Measurements from ENCODE around the gene GLIPR1L2.

Gene GLIPR1L2

DNA sequence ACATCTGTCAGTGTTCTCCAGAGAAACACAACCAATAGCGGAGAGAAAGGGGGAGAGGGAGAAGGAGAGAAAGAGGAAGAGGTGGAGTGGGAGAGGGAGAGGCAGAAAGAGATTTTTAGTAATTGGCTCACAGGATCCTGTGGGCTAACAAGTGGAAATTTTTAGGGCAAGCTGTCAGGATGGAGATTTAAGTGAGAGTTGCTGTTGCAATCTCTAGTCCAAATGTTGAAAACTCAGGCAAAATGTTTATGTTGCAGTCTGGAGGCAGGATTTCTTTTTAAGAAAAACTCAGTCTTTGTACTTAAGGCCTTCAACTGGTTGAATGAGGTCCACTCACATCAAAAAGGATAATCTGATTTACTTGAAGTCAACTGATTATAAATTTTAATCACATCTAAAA, 12.5 kb upstream of the GLIPR1L2 start:
- H3K27me3 ChIP-seq (ENCODE audit: control insufficient read depth, insufficient read depth, low read length): no peaks in the 10 kb centered on the region
- H3K4me1 ChIP-seq (ENCODE audit: control insufficient read depth, insufficient read depth, low read length): no peaks in the 10 kb centered on the region
- H3K4me3 ChIP-seq (ENCODE audit: low read length): no peak overlapping the region
- no peaks in the 10 kb centered on the region for H3K9me3 ChIP-seq (replicated peaks; ENCODE audit: low read length)
- no peak overlapping the region for H3K4me2 ChIP-seq (ENCODE audit: low read length)
- H3K9ac ChIP-seq (ENCODE audit: low read depth, low read length): no peak overlapping the region
- H3K36me3 ChIP-seq (ENCODE audit: insufficient read depth, low read length): no peaks in the 10 kb centered on the region

DNA sequence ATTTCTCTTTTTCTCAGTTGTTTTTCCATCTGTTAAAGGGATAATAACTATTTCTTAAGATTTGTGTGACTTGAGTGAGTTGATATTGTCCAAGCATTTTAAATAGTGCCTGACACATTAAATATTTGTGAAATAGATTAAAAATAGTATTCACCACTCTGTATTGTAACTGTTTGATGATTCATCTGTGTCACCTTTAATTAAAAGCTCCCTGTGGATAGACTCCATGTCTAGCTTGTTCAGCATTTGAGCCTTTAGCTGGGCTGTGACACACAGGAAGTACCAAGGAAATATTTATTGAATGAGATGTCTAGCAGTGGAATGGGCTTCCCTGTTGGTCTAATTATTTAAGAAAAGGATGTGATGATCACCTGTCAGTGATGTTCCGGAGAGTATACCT, 1.8 kb upstream of the GLIPR1L2 start:
- H3K4me1 ChIP-seq (ENCODE audit: control insufficient read depth, insufficient read depth, low read length): peaks cover 26% of the 10 kb centered on the region
- H3K27me3 ChIP-seq (ENCODE audit: control insufficient read depth, insufficient read depth, low read length): no peaks in the 10 kb centered on the region
- H3K36me3 ChIP-seq (ENCODE audit: insufficient read depth, low read length): no peaks in the 10 kb centered on the region
- H3K9ac ChIP-seq (ENCODE audit: low read depth, low read length): no peak overlapping the region
- peak overlapping the region; percentile 89 for H3K4me2 ChIP-seq (ENCODE audit: low read length)
- H3K4me3 ChIP-seq (ENCODE audit: low read length): no peak overlapping the region
- no peaks in the 10 kb centered on the region for H3K9me3 ChIP-seq (replicated peaks; ENCODE audit: low read length)

DNA sequence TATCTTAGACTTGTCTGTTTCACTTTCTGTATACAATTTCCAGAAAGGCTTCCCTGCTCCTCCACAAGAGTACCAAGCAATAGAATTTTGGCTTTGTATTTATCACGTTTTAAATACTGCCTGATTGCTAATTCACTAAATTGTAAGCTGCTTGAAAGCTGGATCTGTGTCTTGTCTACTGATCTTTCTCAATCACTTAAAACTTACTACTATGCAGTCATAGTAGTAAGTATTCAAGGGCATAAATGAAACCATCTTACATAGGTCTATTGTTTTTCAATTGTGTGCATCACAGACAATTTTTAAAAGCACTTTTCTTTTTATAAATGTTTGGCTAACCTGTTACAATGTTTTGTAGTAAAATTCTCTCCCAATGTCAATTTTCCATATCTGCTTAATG, 1.2 kb upstream of the GLIPR1L2 start:
- Histone ChIP-seq H3K9ac (ENCODE audit: low read depth, low read length) (peak overlapping the region; percentile 48), H3K36me3 (ENCODE audit: insufficient read depth, low read length) (no peaks in the 10 kb centered on the region), H3K27me3 (ENCODE audit: control insufficient read depth, insufficient read depth, low read length) (no peaks in the 10 kb centered on the region), H3K4me3 (ENCODE audit: low read length) (peak overlapping the region; percentile 64), H3K9me3 (replicated peaks; ENCODE audit: low read length) (no peaks in the 10 kb centered on the region), H3K4me2 (ENCODE audit: low read length) (peak overlapping the region; percentile 89), H3K4me1 (ENCODE audit: control insufficient read depth, insufficient read depth, low read length) (peaks cover 26% of the 10 kb centered on the region)

DNA sequence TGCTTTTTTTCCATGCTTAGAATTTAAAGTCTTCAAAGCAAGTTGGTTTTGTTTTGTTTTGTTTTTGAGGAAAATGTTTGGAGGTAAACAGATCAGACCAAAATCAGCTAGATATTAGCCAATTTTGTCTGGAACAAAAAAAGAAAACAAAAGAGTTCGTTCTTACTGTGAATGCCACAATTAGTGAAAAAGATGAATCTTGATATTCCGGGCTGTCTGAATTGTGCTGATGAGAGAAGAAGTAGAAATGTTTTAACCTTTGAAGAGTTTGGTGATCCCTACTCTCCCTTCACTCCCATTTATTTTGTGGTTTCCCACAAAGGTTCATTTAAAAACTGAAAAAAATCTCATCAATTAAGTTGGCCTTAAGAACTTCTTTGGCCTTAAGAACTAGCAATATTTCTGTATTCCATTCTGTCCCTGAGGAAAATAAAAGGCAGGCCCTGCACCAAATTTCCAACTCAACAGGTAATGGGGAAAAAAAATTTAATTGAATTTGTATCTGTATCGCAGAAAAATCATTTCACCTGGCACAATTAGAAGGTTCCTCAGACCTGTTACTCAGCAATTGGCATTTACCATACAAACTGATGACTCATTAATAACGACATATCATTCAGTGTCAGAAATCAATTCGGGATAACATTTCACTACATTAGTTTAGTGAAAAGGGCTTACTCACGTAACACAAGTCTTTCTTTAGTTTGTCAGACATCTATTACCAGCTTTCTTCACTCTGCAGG, 562 bp upstream of the GLIPR1L2 start:
- no peaks in the 10 kb centered on the region for H3K36me3 ChIP-seq (ENCODE audit: insufficient read depth, low read length)
- H3K4me1 ChIP-seq (ENCODE audit: control insufficient read depth, insufficient read depth, low read length): peaks cover 26% of the 10 kb centered on the region
- H3K9ac ChIP-seq (ENCODE audit: low read depth, low read length): peak overlapping the region; percentile 48
- no peaks in the 10 kb centered on the region for H3K9me3 ChIP-seq (replicated peaks; ENCODE audit: low read length)
- H3K4me3 ChIP-seq (ENCODE audit: low read length): peak overlapping the region; percentile 64
- no peaks in the 10 kb centered on the region for H3K27me3 ChIP-seq (ENCODE audit: control insufficient read depth, insufficient read depth, low read length)
- H3K4me2 ChIP-seq (ENCODE audit: low read length): peak overlapping the region; percentile 89

DNA sequence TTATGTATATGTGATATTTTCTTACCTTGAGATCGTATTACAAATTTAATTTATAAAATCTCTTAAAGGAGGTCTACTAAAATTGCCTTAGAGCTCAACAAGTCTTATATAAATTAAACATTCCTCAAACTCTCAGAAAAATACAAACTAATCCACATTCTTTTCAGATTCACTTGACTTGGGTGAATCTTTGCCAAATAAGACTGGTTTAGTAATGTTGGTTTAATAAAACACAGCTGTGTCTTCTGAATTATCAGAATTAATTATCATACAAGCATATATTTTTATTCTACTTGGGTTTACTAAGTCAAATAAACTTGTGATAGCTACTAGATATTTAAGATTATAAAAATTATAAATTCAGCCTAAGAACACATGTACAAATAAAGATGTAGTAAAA, 13.3 kb downstream of the GLIPR1L2 start:
- no peak overlapping the region for H3K4me2 ChIP-seq (ENCODE audit: low read length)
- H3K4me1 ChIP-seq (ENCODE audit: control insufficient read depth, insufficient read depth, low read length): no peaks in the 10 kb centered on the region
- H3K4me3 ChIP-seq (ENCODE audit: low read length): no peak overlapping the region
- H3K27me3 ChIP-seq (ENCODE audit: control insufficient read depth, insufficient read depth, low read length): no peaks in the 10 kb centered on the region
- no peaks in the 10 kb centered on the region for H3K9me3 ChIP-seq (replicated peaks; ENCODE audit: low read length)
- H3K36me3 ChIP-seq (ENCODE audit: insufficient read depth, low read length): no peaks in the 10 kb centered on the region
- H3K9ac ChIP-seq (ENCODE audit: low read depth, low read length): no peak overlapping the region

DNA sequence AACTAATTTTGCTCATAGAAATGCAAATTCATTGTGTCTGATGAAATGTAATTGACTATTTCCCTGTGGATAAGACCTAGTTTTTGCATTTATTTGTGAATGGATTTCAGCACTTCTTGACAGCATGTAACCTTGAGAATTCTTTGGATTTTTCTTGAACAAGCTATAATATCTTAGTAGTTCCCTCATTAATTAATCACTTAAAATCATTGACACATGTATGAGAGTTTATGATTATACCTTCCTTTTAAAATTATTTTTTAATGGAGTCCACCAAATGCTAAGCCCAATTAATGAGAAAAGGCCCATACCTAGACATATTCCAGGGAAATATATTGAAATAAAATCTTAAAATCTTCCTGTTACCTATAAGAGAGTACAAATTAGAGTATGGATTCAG, 16.8 kb downstream of the GLIPR1L2 start:
- Histone ChIP-seq H3K36me3 (ENCODE audit: insufficient read depth, low read length) (no peaks in the 10 kb centered on the region), H3K9me3 (replicated peaks; ENCODE audit: low read length) (no peaks in the 10 kb centered on the region), H3K4me1 (ENCODE audit: control insufficient read depth, insufficient read depth, low read length) (no peaks in the 10 kb centered on the region), H3K27me3 (ENCODE audit: control insufficient read depth, insufficient read depth, low read length) (no peaks in the 10 kb centered on the region), H3K4me2 (ENCODE audit: low read length) (no peak overlapping the region), H3K9ac (ENCODE audit: low read depth, low read length) (no peak overlapping the region), H3K4me3 (ENCODE audit: low read length) (no peak overlapping the region)

DNA sequence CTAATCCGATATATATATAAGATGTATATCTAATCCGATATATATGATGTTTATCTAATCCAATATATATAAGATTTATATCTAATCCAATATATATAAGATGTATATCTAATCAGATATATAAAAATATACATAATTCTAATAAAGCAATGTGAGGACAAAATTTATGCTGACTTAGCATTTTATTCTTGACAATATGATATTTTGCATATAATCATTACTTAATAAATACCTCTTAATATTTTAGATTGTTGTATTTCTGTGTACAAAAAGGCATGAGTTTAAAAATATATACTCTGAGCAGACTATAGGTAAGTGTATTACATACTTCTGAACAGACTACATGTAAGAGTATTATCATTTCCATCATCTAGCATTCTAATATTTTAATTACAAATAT, 18.9 kb downstream of the GLIPR1L2 start:
- no peak overlapping the region for H3K9ac ChIP-seq (ENCODE audit: low read depth, low read length)
- H3K27me3 ChIP-seq (ENCODE audit: control insufficient read depth, insufficient read depth, low read length): no peaks in the 10 kb centered on the region
- no peak overlapping the region for H3K4me2 ChIP-seq (ENCODE audit: low read length)
- no peaks in the 10 kb centered on the region for H3K36me3 ChIP-seq (ENCODE audit: insufficient read depth, low read length)
- no peaks in the 10 kb centered on the region for H3K9me3 ChIP-seq (replicated peaks; ENCODE audit: low read length)
- no peaks in the 10 kb centered on the region for H3K4me1 ChIP-seq (ENCODE audit: control insufficient read depth, insufficient read depth, low read length)
- H3K4me3 ChIP-seq (ENCODE audit: low read length): no peak overlapping the region

DNA sequence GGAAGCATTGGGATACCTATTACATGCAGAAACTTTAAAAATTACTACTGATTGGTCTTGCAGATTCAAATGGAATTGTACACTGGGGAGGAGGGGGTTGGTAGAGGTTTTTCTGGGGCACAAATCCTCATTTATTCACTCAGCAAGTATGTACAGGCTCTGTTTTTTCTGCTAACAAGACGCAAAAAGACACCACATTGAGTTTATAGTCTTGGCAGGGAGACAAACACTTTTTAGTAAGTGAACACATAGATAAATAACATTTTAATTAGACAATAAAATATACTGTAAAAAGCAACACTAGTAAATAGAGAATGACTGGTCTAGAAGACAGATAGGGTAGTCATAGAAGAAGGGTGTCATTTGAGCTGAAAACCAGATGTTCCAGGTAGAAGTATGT, 23.8 kb downstream of the GLIPR1L2 start:
- Histone ChIP-seq H3K9me3 (replicated peaks; ENCODE audit: low read length) (no peaks in the 10 kb centered on the region), H3K4me3 (ENCODE audit: low read length) (no peak overlapping the region), H3K36me3 (ENCODE audit: insufficient read depth, low read length) (no peaks in the 10 kb centered on the region), H3K4me1 (ENCODE audit: control insufficient read depth, insufficient read depth, low read length) (no peaks in the 10 kb centered on the region), H3K4me2 (ENCODE audit: low read length) (no peak overlapping the region), H3K27me3 (ENCODE audit: control insufficient read depth, insufficient read depth, low read length) (no peaks in the 10 kb centered on the region), H3K9ac (ENCODE audit: low read depth, low read length) (no peak overlapping the region)

DNA sequence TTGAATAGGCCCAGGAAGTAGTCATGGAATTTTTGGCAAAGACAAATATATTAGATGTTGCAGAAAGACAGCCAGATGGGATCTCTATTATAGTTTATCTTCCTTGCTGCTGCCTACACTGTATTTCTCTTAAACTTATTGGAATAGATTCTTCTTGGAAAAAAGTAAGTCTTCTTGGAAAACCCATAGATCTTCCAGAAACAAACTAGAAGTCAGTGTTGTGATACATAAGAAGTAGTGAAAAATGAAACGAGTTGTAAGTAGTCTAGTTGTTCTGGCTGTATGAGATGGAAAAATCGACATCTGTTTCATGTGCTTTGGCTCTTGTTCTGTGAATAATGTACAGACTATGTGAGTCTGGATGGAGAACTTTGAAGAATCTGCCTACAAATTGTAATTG, 29.0 kb downstream of the GLIPR1L2 start:
- Histone ChIP-seq H3K9ac (ENCODE audit: low read depth, low read length) (no peak overlapping the region), H3K4me3 (ENCODE audit: low read length) (no peak overlapping the region), H3K9me3 (replicated peaks; ENCODE audit: low read length) (no peaks in the 10 kb centered on the region), H3K36me3 (ENCODE audit: insufficient read depth, low read length) (no peaks in the 10 kb centered on the region), H3K4me1 (ENCODE audit: control insufficient read depth, insufficient read depth, low read length) (no peaks in the 10 kb centered on the region), H3K4me2 (ENCODE audit: low read length) (no peak overlapping the region), H3K27me3 (ENCODE audit: control insufficient read depth, insufficient read depth, low read length) (no peaks in the 10 kb centered on the region)

DNA sequence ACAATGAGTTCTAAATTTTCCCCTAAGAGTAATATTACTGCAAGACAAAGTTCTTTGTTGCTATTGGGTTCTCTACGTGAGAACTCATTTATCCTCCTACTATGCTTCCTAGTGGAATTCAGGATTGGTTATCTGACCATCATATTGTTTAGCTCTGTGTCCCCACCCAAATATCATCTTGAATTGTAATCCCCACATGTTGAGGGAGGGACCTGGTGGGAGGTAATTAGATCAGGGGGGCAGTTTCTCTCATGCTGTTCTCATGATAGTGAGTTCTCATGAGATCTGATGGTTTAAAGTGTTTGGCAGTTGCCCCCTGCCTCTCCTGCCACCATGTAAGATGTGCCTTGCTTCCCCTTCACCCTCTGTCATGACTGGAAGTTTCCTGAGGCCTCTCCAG, 36.6 kb downstream of the GLIPR1L2 start:
- Histone ChIP-seq H3K9ac (ENCODE audit: low read depth, low read length) (no peak overlapping the region), H3K4me2 (ENCODE audit: low read length) (no peak overlapping the region), H3K36me3 (ENCODE audit: insufficient read depth, low read length) (no peaks in the 10 kb centered on the region), H3K4me1 (ENCODE audit: control insufficient read depth, insufficient read depth, low read length) (no peaks in the 10 kb centered on the region), H3K9me3 (replicated peaks; ENCODE audit: low read length) (peaks cover 5% of the 10 kb centered on the region), H3K27me3 (ENCODE audit: control insufficient read depth, insufficient read depth, low read length) (no peaks in the 10 kb centered on the region), H3K4me3 (ENCODE audit: low read length) (no peak overlapping the region)

DNA sequence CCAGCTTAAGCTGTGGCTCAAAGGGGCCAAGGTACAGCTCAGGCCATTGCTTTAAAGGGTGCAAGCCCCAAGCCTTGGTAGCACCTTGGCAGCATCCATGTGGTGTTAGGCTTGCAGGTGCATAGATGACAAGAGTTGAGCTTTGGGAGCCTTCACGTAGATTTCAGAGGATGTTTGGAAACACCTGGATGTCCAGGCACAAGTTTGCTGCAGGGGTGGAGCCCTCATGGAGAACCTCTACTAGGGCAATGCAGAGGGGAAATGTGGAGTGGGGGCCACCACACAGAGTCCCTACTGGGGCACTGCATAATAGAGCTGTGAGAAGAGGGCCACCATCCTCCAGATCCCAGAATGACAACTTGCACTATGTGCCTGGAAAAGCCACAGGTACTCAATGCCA, 37.9 kb downstream of the GLIPR1L2 start:
- Histone ChIP-seq H3K9me3 (replicated peaks; ENCODE audit: low read length) (peaks cover 5% of the 10 kb centered on the region), H3K9ac (ENCODE audit: low read depth, low read length) (no peak overlapping the region), H3K27me3 (ENCODE audit: control insufficient read depth, insufficient read depth, low read length) (no peaks in the 10 kb centered on the region), H3K4me2 (ENCODE audit: low read length) (no peak overlapping the region), H3K4me1 (ENCODE audit: control insufficient read depth, insufficient read depth, low read length) (no peaks in the 10 kb centered on the region), H3K4me3 (ENCODE audit: low read length) (no peak overlapping the region), H3K36me3 (ENCODE audit: insufficient read depth, low read length) (no peaks in the 10 kb centered on the region)

DNA sequence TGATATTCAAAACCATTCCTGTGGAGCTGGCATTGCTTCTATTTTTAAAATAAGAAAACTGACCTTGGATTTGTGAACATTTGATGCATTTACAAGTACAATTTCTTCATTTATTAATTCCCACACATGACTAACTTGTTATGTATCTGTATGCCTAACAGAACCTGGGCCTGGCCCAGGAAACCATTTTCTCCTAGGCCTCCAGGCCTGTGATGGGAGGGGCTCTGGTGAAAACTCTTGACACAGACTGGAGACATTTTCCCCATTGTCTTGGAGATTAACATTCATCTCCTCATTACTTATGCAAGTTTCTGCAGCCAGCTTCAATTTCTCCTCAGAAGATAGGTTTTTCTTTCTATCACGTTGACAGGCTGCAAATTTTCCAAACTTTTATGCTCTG, 42.0 kb downstream of the GLIPR1L2 start:
- Histone ChIP-seq H3K9ac (ENCODE audit: low read depth, low read length) (no peak overlapping the region), H3K4me1 (ENCODE audit: control insufficient read depth, insufficient read depth, low read length) (no peaks in the 10 kb centered on the region), H3K4me2 (ENCODE audit: low read length) (no peak overlapping the region), H3K9me3 (replicated peaks; ENCODE audit: low read length) (peaks cover 5% of the 10 kb centered on the region), H3K36me3 (ENCODE audit: insufficient read depth, low read length) (no peaks in the 10 kb centered on the region), H3K4me3 (ENCODE audit: low read length) (no peak overlapping the region), H3K27me3 (ENCODE audit: control insufficient read depth, insufficient read depth, low read length) (no peaks in the 10 kb centered on the region)
